ENCODE results near the gene VPS36. TPM values are rescaled to one million over a fixed set of nuclear protein-coding genes. Genes with fewer than 3 reads are reported as not detected.

VPS36 gene
- total and polyA plus RNA-seq, 2 of the 13 experiments (the other 11 are each of a cell fraction or from before 2014, with no cell fraction given), result 17.2 to 22.4 TPM

GRCh38 chr13:52450012-52450792 lies at the start of gene VPS36 (continued):
- no peak; the same call in 1 of the 2 replicates for TF ChIP-seq IRF9 (CRISPR knock-in tag; IDR thresholded peaks at IDR 0.05; ENCODE audit: borderline replicate concordance)
- no peak for TF ChIP-seq XBP1 (CRISPR knock-in tag; IDR thresholded peaks at IDR 0.05)
- TF ChIP-seq ZUFSP (CRISPR knock-in tag; IDR thresholded peaks at IDR 0.05; ENCODE audit: borderline replicate concordance), result no peak
- no peak for TF ChIP-seq ZMYM2 (CRISPR knock-in tag; IDR thresholded peaks at IDR 0.05)
- no peak for TF ChIP-seq PRDM4 (CRISPR knock-in tag; IDR thresholded peaks at IDR 0.05; ENCODE audit: borderline replicate concordance)
- no peak for TF ChIP-seq SRSF1 (optimal IDR thresholded peaks at IDR 0.05; ENCODE audit: low read depth, low read length)
- TF ChIP-seq ZBED4 (CRISPR knock-in tag; IDR thresholded peaks at IDR 0.05; ENCODE audit: borderline replicate concordance), result peak; percentile 70; the same call in 1 of the 2 replicates
- no peak for TF ChIP-seq ZBTB3 (CRISPR knock-in tag; IDR thresholded peaks at IDR 0.05; ENCODE audit: borderline replicate concordance, low read depth)
- no peak for TF ChIP-seq ZBTB26 (CRISPR knock-in tag; IDR thresholded peaks at IDR 0.05; ENCODE audit: borderline replicate concordance)
- no peak for TF ChIP-seq ZNF597 (CRISPR knock-in tag; IDR thresholded peaks at IDR 0.05)
- peak; percentile 81; the same call in 1 of the 2 replicates for TF ChIP-seq ZNF616 (CRISPR knock-in tag; IDR thresholded peaks at IDR 0.05; ENCODE audit: low read depth)
- TF ChIP-seq TRAFD1 (CRISPR knock-in tag; IDR thresholded peaks at IDR 0.05; ENCODE audit: borderline replicate concordance), result no peak
- peak; percentile 90 for TF ChIP-seq SRY (CRISPR knock-in tag; IDR thresholded peaks at IDR 0.05)

Data from HepG2 (cell line).